ENCODE results near the gene CD96.

Gene CD96

DNA sequence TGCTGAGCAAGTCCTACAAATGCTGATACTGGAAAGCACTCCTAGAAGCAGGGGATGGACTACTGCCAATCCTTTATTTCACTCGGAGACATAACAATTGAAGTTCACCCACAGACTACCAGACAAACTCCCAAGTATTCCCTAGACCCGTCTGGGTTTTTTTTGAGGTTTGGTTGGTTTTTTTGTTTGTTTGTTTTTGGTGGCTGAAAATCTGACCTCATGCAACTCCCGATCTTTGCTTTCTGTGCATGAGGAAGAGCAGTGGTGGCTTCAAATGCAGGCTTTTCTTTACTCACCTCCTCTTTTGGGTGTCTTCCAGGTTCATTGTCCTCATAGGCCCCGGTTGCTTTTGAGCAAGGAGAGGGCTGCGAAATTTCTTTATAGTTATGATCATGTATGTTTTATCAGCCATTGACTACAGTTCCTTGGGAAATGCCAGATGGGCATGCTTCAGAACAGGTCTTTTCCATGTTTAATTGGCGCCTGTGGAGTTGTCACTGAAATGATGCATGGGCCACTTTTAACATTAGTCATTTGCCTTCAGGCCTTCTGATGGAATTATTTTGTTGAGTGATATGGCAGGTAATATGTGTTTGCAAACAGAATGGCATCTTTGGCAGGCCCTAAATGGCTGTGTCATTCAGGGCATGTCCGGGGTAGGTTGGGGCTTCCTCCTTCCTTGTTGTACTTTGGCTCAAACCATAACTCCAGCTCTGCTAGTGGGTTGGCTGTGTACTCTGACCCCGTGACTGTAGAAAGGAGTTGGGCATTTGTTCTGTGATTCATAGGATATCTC is 134.4 kb downstream of the CD96 start:
- peak; percentile 39 for DNase-seq (ENCODE audit: low spot score)

DNA sequence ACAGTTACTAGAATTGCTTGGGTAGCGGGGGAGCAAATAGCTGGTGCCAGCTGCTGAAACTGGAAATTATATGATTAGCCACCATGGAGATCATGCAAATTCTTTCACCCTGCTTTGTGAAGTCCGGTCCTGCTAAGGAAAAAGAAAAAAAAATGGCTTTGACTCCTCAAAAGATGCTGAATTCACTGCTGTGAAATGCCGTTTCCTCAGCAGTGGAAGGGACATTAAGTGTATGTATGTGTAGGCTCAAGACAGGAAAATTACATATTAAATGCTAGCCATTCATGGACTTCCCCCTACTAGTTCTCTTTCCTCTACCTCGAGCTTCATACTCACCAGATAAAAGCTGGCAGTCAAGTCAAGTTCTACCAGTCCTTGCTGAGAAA is 135.0 kb downstream of the CD96 start:
- DNase-seq (ENCODE audit: low spot score): no peak

DNA sequence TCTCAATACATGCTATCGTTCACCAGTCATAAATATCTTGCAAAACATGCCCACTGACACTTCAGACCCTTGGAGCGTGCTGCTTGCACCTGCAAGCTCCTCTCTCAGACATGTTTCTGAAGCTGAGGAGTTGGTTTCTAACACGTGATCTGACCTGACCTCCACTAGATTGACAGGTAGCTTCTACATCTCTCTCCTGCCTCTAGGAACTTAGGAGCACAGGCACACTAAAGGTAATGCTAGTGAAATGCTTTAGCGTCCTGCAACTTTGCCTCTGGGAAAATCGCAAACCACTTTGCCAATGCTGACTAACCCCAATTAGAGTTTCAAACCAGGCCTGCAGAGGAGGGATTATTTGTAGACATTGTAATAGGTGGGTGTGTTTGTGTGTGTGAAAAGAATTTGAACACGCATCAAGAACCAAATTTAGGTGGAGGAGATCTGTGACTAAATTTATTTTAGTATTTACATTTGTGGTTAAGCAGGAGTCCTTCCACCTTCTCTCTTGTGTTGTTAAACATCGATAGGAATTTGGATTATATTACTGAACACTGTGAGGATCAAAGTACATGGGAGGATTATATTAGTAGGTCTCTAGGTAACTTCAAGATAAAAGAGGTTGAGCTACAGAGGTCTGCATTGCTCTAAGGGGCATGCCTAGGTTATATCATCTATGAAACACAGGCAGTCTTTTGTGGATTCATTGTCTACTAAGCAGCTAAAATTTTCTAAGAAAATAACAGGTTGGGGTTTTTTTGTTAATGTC is 139.8 kb downstream of the CD96 start:
- no peak for DNase-seq (ENCODE audit: low spot score)

DNA sequence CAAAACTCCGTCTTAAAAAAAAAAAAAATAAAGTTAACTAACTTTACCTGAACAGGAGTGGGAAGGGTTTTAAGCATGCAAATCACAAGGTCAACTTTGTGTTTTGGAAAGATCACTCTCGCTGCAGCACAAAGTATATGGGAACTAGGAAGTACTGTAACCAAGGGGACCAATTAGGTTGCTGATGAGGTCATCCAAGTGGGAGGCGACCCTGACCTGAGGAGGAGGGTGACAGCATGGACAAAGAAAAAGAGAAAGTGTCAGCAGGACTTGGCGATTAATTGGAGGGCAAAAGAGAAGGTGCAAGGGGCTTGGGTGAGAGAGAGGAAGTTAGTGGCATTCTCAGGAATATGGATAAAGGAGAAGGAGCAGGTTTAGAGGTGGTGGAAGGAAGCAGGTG is 142.6 kb downstream of the CD96 start:
- no peak for DNase-seq (ENCODE audit: low spot score)

DNA sequence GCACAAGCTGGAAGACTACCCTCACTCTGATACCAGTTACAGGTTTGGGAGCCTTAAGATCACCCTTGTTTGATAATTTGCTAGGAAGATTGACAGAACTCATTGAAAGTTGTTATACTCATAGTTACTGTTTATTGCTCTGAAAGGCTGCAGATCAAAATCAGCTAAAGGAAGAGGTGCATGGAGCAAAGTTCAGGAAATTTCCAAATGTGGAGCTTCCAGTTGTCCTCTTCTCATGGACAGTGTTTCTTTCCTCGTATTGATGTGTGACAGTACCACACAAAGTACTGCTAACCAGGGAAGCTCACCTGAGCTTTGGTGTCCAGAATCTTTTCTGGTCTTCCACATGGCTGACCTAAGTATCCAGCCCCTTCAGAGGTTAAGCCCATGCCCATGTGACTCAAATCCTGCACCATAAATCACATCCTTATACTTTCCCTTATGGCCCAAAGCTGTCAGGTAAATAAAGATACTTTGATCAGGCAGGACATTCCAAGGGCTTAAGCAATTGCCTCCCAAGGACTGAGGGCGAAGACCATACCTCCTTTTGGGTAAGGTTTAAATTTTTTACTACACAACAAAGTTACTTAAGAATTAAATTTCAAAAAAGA is 146.3 kb downstream of the CD96 start:
- no peak for DNase-seq (ENCODE audit: low spot score)

DNA sequence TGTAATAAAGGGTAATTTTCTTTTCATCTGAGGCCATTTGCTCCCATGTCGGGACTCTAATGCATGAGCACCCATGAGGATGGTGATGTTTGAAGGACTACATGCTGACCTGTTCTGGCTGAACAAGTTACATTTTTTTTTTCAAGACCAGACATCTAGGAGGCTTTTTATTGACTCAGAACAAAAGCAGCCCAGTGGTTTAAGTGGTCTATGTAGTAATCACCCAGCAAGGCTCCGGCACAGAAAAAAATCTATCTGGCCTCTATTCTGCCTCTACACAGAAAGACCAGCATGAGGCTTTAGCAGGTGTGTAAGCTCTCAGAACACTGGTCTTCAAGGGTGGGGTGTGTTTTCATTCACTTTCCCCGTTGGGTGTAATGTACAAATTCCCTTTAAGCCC is 148.2 kb downstream of the CD96 start:
- DNase-seq (ENCODE audit: low spot score): no peak

DNA sequence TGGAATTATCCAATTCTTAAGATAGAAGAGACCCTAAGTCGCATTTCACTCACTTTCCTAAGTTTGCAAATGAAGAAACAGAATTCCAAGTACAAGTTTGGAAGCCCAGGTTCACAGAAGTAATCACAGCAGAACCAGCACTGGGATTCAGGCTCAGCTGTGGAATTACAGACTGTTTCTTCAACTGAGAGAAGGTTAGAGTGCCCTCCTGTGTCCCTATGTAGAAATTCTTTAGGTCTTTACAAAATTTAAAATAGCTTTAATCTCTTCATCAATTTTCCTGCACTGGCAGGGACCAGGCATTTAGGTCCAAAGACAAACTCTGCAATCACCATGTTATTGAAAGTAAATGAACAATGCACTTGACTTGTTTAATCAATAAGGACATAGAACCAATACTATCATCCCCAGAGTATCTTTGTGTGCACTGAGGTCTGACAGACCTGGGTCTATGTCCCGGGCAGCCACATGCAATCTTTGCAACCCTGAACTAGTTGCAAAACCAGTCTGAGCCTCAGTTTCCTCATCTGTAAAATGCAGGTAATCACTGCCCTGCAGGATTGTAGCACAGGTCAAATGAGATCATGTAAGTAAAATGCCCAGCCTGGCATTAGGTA is 149.4 kb downstream of the CD96 start:
- DNase-seq (ENCODE audit: low spot score): peak; percentile 35

DNA sequence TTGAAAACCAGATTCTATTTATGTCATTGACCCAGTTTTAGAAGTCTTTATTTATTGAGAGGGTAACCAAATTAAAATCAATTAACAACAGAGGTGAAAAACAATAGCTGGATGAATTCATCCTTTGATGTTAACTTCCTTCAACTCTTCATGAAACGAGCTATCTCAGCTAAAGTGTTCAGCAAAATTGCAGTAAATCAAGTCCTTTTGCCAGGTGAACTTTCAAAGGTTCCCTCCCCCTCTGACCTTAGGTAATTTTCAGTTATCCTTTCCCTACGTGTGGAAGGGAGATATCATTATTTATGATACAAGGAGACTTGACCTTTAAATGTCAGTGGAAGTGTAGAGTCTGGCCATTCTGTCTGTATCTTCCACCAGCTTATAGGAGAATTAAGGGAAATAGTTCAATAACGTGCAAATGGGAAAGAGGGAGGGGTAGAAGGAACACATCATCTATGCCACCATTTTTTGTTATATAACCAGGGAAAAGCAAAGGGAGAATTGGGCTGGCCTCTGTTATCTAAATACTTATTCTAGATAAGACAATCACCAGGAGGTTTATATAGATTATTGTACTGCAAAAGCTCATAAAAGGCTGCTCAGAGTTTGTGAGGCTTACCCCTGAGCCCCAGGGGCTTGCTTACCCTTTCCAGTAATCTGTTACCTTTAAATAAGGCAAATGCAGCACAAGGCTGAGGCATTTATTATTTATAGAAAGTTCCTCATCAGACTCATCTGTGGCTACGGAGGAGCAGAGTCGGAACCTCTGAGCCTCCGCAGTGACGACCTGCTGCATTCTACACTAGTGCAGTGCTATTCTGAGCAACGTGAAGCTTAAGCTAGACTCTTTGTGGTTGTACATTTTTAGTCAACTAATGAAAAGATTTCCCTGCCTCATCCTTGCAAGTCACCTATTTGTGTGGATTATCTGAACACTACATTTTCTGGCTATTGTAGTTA is 150.9 kb downstream of the CD96 start:
- DNase-seq (ENCODE audit: low spot score): no peak

DNA sequence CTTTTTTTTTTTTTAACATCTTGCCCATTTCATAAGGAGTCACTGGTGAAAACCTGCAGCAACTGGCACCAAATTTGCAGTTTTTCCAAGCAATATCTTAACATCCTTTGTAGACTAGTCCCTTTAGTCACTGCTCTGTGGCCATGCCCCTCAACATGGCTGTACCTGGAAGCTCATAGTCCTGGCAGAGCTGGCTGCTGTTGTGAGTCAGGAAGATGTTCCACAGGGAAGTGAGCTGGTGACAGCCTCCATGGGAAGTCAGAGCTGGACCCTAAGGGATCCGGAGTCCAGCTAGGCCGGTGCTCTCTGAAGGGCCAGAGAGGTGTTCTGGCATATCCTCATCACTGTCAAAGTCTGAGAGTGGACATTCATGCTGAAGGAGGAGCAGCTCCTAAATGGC is 152.5 kb downstream of the CD96 start:
- DNase-seq (ENCODE audit: low spot score): no peak

DNA sequence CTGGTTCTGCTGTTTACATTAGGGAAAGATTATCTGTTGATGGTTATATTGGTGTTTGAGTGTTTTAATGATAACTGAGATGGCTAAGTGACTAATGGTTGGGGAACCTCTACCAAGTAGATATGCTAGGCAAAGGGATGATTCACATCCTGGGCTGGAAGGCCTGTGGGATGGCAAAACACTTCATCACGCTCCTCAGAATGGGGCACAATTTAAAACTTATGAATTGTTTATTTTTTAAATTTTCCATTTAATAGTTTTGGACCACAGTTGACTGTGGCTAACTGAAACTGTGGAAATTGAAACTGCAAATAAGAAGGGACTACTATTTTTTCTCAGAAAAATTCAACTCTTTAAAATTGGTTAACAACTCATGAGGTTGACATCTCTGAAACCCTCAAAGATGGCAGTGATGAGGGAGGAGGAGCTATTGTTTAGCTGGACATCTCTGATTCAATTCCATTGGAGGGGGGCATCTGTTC is 153.7 kb downstream of the CD96 start:
- DNase-seq (ENCODE audit: low spot score): peak; percentile 66

DNA sequence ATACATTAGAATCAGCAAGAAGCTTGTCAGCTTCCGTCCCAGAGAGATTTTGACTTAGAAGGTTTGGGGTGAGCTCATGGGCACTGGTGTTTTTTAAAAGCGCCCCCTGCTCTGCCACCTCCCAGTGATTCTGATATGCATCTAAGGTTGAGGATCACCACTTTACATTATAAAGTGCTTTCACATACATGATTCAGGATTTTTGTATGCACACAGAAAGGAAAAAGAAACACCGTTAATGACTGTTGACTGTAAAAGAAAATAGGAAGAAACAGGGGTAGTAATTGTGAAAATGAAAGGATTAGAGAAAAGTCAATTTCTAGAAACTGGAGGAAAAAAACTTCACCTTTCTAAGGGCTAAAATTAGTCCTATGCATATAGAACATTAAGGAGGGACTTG is 158.1 kb downstream of the CD96 start:
- no peak for DNase-seq (ENCODE audit: low spot score)

DNA sequence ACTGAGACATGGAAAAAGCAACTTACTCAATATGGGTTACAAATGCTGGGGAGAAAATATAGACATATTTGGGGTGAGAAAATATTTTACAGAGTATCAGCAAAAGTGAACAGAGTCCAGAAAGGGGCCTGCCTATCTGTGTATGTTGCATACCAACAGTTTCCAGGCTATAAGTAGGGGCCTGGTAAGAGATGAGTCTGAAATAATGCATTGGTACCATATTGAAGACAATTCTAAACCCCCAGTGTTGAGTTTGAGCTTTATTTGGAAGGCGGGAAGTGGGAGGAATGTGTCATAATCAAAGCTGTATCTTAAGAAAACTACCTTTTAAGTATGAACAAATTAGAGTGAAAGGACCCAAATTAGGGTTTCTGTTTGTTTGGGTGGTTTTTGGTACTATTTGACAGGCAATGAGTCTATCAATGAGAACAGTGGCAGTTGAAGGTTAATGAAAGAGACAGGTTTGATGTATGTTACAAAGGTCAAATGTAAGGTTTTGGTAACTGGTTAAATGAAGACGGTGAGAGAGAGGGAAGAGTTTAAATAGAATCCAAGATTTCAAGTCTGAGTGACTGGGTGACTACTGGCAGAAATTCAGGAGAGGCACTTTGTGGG is 159.4 kb downstream of the CD96 start:
- no peak for DNase-seq (ENCODE audit: low spot score)
